K562 (cell line): ENCODE results near the gene SLC5A2. TPM values are rescaled to one million over a fixed set of nuclear protein-coding genes. Genes with fewer than 3 reads are reported as not detected.

Experiments used
- ATAC-seq: fragments of 200-7000 bp; cut with Tn5 transposase; 3 replicates; pipeline ENCODE4 v1.9.1; 2020; ENCODE audit warnings: moderate library complexity
- BruUV-seq: library from RNA; stranded (reverse); fragments of 400-500 nt; replicated peaks from 2 replicates; lab custom pipeline; 2021; lab: Mats Ljungman, UMichigan
- CTCF ChIA-PET: fragments of 300-600 bp; formaldehyde crosslinking; extraction: SDS; loops from one replicate; lab custom pipeline; 2021; ENCODE audit warnings: low intra/inter-chr PET ratio; lab: Yijun Ruan, JAX
- POLR2A ChIA-PET: fragments of 300-600, 350-650 bp; sonication (Branson Sonifier 250); formaldehyde crosslinking; extraction: SDS; loops from one replicate; lab custom pipeline; 2021; ENCODE audit warnings: antibody characterized with exemption, inconsistent platforms; lab: Yijun Ruan, JAX
- DNase-seq, 4 experiments: peaks; one replicate each; pipeline versions ENCODE4 v3.0.0 to v3.0.0-alpha.2; 2011 to 2018; ENCODE audit warnings: low spot score in 3 of 4, mixed read lengths in 3 of 4; ENCODE audit errors: extremely low read depth in 1 of 4
- FAIRE-seq: peaks from 2 replicates; lab custom pipeline; 2011; peaks lifted over from hg19 to GRCh38; lab: Jason Lieb, UNC
- H2AFZ ChIP-seq: 2 replicates; pipeline ENCODE4 v1.6.0; 2011; ENCODE audit warnings: low read depth, low read length, control low read depth, inconsistent platforms
- H3K27ac ChIP-seq: fragments of 200-600 bp; 3 replicates; pipeline ENCODE4 v1.8.0; 2011; ENCODE audit warnings: low read depth, mild to moderate bottlenecking, control low read depth, inconsistent platforms, low read length, moderate library complexity, mixed read lengths; ENCODE audit errors: extremely low read depth
- H3K27me3 ChIP-seq, 2 experiments: fragments of 300-600 bp in 1 of 2; 2 replicates in 1 of 2; 3 replicates in 1 of 2; pipeline versions ENCODE4 v1.6.0 to v1.8.0; 2011; ENCODE audit warnings: inconsistent platforms in 2 of 2, low read length in 2 of 2, mild to moderate bottlenecking in 1 of 2, mixed read lengths in 1 of 2, moderate library complexity in 1 of 2; ENCODE audit not compliant: control insufficient read depth in 2 of 2, insufficient read depth in 2 of 2
- H3K36me3 ChIP-seq: fragments of 300-600 bp; 3 replicates; pipeline ENCODE4 v1.8.0; 2011; ENCODE audit warnings: mild to moderate bottlenecking, low read length, inconsistent platforms; ENCODE audit not compliant: control insufficient read depth, insufficient read depth
- H3K4me1 ChIP-seq, 2 experiments: fragments of 200-600 bp in 1 of 2; replicated peaks in 1 of 2; 2 replicates in 1 of 2; 3 replicates in 1 of 2; pipeline versions ENCODE4 v1.5.1 to v1.8.0; 2011; ENCODE audit warnings: inconsistent platforms in 2 of 2, low read length in 2 of 2, mild to moderate bottlenecking in 1 of 2, mixed read lengths in 1 of 2, moderate library complexity in 1 of 2; ENCODE audit not compliant: control insufficient read depth in 2 of 2, insufficient read depth in 2 of 2
- H3K4me2 ChIP-seq: 2 replicates; pipeline ENCODE4 v1.6.1; 2011; ENCODE audit warnings: low read length, control low read depth, inconsistent platforms, mixed read lengths; ENCODE audit not compliant: insufficient read depth
- H3K4me3 ChIP-seq: fragments of 200-600 bp; sonication (generic), shearing (Covaris generic); 2 replicates; pipeline ENCODE4 v1.5.1; 2016; ENCODE audit warnings: control low read depth, inconsistent platforms
- H3K79me2 ChIP-seq: fragments of 200-600 bp; 3 replicates; pipeline ENCODE4 v1.8.0; 2011; ENCODE audit warnings: low read length, inconsistent platforms; ENCODE audit not compliant: control insufficient read depth, insufficient read depth
- H3K9ac ChIP-seq, 2 experiments: 2 replicates each; pipeline versions ENCODE4 v1.6.0 to v1.6.1; 2011; ENCODE audit warnings: low read depth in 2 of 2, low read length in 2 of 2, control low read depth in 1 of 2, inconsistent platforms in 1 of 2, mild to moderate bottlenecking in 1 of 2, mixed read lengths in 1 of 2; ENCODE audit not compliant: insufficient read depth in 1 of 2
- H3K9me1 ChIP-seq: one replicate; pipeline ENCODE4 v1.6.0; 2011; ENCODE audit warnings: inconsistent platforms, mild to moderate bottlenecking, low read length, moderate library complexity; ENCODE audit not compliant: control insufficient read depth, insufficient read depth
- H3K9me3 ChIP-seq: replicated peaks from 2 replicates; pipeline ENCODE4 v1.5.1; 2011; ENCODE audit warnings: low read depth, low read length, inconsistent platforms; ENCODE audit not compliant: control insufficient read depth, insufficient read depth
- H4K20me1 ChIP-seq: replicated peaks from 2 replicates; pipeline ENCODE4 v1.6.1; 2011; ENCODE audit warnings: low read length, inconsistent platforms, mixed read lengths; ENCODE audit not compliant: control insufficient read depth, insufficient read depth
- ARID3A ChIP-seq: IDR thresholded peaks from 2 replicates; pipeline ENCODE4 v1.6.1; 2012; ENCODE audit warnings: low read depth, low read length, improper control_type of control experiment, borderline replicate concordance
- ATF6 ChIP-seq: sonication (generic); formaldehyde crosslinking; IDR thresholded peaks from 2 replicates; pipeline ENCODE4 v1.4.0; 2020; ENCODE audit warnings: mild to moderate bottlenecking, missing genetic modification reagents
- CUX1 ChIP-seq: fragments of 200-800 bp; sonication (Bioruptor generic); IDR thresholded peaks from 2 replicates; pipeline ENCODE4 v1.6.1; 2016; ENCODE audit warnings: missing genetic modification characterization, missing compliant biosample characterization
- DPF2 ChIP-seq: fragments of 450-650 bp; IDR thresholded peaks from 2 replicates; pipeline ENCODE4 v1.6.1; 2016
- MEF2A ChIP-seq: IDR thresholded peaks from 2 replicates; pipeline ENCODE4 v1.6.1; 2011; ENCODE audit warnings: low read depth, mild to moderate bottlenecking, low read length, moderate library complexity; ENCODE audit not compliant: control insufficient read depth
- PATZ1 ChIP-seq: fragments of 250-450 bp; sonication (Bioruptor Pico); IDR thresholded peaks from 2 replicates; pipeline ENCODE4 v1.5.0; 2020; ENCODE audit warnings: mild to moderate bottlenecking, borderline replicate concordance
- SMC3 ChIP-seq: conservative IDR thresholded peaks from 2 replicates; pipeline ENCODE4 v1.6.1; 2011; ENCODE audit warnings: low read depth, low read length, improper control_type of control experiment; ENCODE audit not compliant: insufficient read depth
- ZBTB2 ChIP-seq: fragments of 450-650 bp; IDR thresholded peaks from 2 replicates; pipeline ENCODE4 v1.6.1; 2016; ENCODE audit warnings: antibody characterized with exemption
- ZNF347 ChIP-seq: fragments of 450-650 bp; formaldehyde crosslinking; IDR thresholded peaks from 2 replicates; pipeline ENCODE4 v1.4.0; 2020; ENCODE audit warnings: low read depth, mild to moderate bottlenecking, moderate library complexity
- WGBS: fragments of 100-300 bp; shearing (Covaris generic); methylation state at CpG from one replicate; pipeline ENCODE4 v1.1.6; 2016; ENCODE audit warnings: low coverage, mixed read lengths; ENCODE audit not compliant: insufficient coverage; ENCODE audit errors: missing lambda C conversion rate; 5-methylcytosine and 5-hydroxymethylcytosine counted together
- in situ Hi-C: fragments of 300-500 bp; cut with MboI; formaldehyde crosslinking; loops from 4 replicates; pipeline ENCODE4 v1.15.0; 2018; ENCODE audit warnings: inconsistent platforms, mixed read lengths
- intact Hi-C: fragments of 100-400 bp; cut with micrococcal nuclease; formaldehyde crosslinking; loops from 2 replicates; pipeline ENCODE4 v1.14.2; 2022
- polyA plus RNA-seq, 8 experiments: library from polyadenylated mRNA; depleted of rRNA in 4 of 8; stranded (reverse) in 5 of 8; unstranded in 3 of 8; fragments of >200 nt; fragmentation: Nextera tagmentation in 2 of 8; fragmentation: Illumina TruSeq in 1 of 8; extraction: Ambion mirVana in 2 of 8; extraction: Trizol in 1 of 8; gene quantifications; 2 replicates each; pipeline versions ENCODE4 v1.2.1 to v1.2.3, GENCODE V29; 2011 to 2014; ENCODE audit warnings: inconsistent platforms in 1 of 8, missing spikeins in 1 of 8
- total RNA-seq, 7 experiments: library from RNA; depleted of rRNA in 6 of 7; stranded (reverse); fragments of >200 nt in 6 of 7; fragmentation: Illumina TruSeq in 2 of 7; extraction: Trizol in 2 of 7; gene quantifications; 2 replicates each; pipeline versions ENCODE4 v1.2.1 to v1.2.3, GENCODE V29; 2011 to 2021; ENCODE audit warnings: low replicate concordance in 1 of 7

The SLC5A2 gene
- total and polyA plus RNA-seq, 9 of the 15 experiments (the other 6 are each of a cell fraction or from before 2014, with no cell fraction given): 0.07 to 2.7 (median 2.2) TPM; not detected in 6

- Histone ChIP-seq H3K79me2 (peaks cover 34% of the 10 kb centered on the region), H2AFZ (no peak overlapping the region), H3K4me3 (no peak overlapping the region), H3K9me1 (no peaks in the 10 kb centered on the region), H3K27me3 (no peaks in the 10 kb centered on the region), H3K27ac (no peak overlapping the region), H3K4me2 (no peak overlapping the region), H3K9me3 (no peaks in the 10 kb centered on the region), H3K4me1 (peaks cover 10 to 22% of the 10 kb centered on the region in 2 experiments; a peak in 4 of 5 replicates), H4K20me1 (no peaks in the 10 kb centered on the region), H3K9ac (no peak overlapping the region), H3K36me3 (peaks cover 32% of the 10 kb centered on the region)
- WGBS: 90% methylated on average over 4 of the region's 4 CpGs
- ATAC-seq: no peak
- in situ Hi-C loops (no loop called here), intact Hi-C loops (loop anchor here (5.0 kb wide), 1 partner anchor 48 kb away; the partner anchor contains the start of gene ARMC5)
- POLR2A ChIA-PET: interaction anchor here (3.9 kb wide), 1 partner anchor 10 kb away, joined by 29 read pairs; no protein-coding TSS in a partner anchor
- no peak for FAIRE-seq
- no peak for DNase-seq
- CTCF ChIA-PET: no interaction called here
- no TSS peak for BruUV-seq
- no peak for TF ChIP-seq MEF2A
- no peak for TF ChIP-seq ZNF347
- TF ChIP-seq ATF6 (CRISPR knock-in tag): no peak
- TF ChIP-seq ZBTB2: no peak
- TF ChIP-seq PATZ1 (CRISPR knock-in tag): no peak
- TF ChIP-seq ARID3A: no peak
- TF ChIP-seq CUX1 (CRISPR knock-in tag): no peak
- TF ChIP-seq DPF2: no peak
- TF ChIP-seq SMC3: no peak
Measured at GRCh38 chr16:31505483-31505882, 22.6 kb downstream of the SLC5A2 start.
